IgD-negative memory B cell (primary cell): Measurements from ENCODE around the gene SBSN. TPM values are rescaled to one million over a fixed set of nuclear protein-coding genes. Genes with fewer than 3 reads are reported as not detected.
A peak's percentile ranks its signal among the peaks of the same experiment; 100 is the strongest.
"Not testable (repeated sequence)": the region's sequence is repeated elsewhere in the genome, so short reads cannot be mapped to it uniquely, and the experiment has no call there.

ENCODE experiments used
- H3K27ac Mint-ChIP-seq, 3 donors: one replicate each; pipeline ENCODE4 v1.8.0; 2020 to 2022; ENCODE audit warnings: mild to moderate bottlenecking in 3 of 3, mixed read lengths in 3 of 3, moderate library complexity in 1 of 3
- H3K27me3 Mint-ChIP-seq: one replicate; pipeline ENCODE4 v1.8.0; 2021; ENCODE audit warnings: mixed read lengths
- H3K36me3 Mint-ChIP-seq: one replicate; pipeline ENCODE4 v1.8.0; 2020; ENCODE audit warnings: mild to moderate bottlenecking, mixed read lengths
- H3K4me1 Mint-ChIP-seq, 3 donors: one replicate each; pipeline ENCODE4 v1.8.0; 2020 to 2022; ENCODE audit warnings: mixed read lengths in 3 of 3, mild to moderate bottlenecking in 1 of 3
- H3K4me3 Mint-ChIP-seq, 4 donors: one replicate each; pipeline ENCODE4 v1.8.0; 2020 to 2022; ENCODE audit warnings: mild to moderate bottlenecking in 4 of 4, mixed read lengths in 4 of 4, moderate library complexity in 3 of 4
- H3K9me3 Mint-ChIP-seq, 3 donors: one replicate each; pipeline ENCODE4 v1.8.0; 2020 to 2021; ENCODE audit warnings: mixed read lengths in 3 of 3, mild to moderate bottlenecking in 1 of 3
- polyA plus RNA-seq: library from polyadenylated mRNA; unstranded; fragments of 300-500 nt; fragmentation: Illumina TruSeq; gene quantifications from one replicate; pipeline ENCODE4 v1.2.3, GENCODE V29; 2021

Gene SBSN
- polyA plus RNA-seq, 1 donor from 2014 or later: not detected

DNA sequence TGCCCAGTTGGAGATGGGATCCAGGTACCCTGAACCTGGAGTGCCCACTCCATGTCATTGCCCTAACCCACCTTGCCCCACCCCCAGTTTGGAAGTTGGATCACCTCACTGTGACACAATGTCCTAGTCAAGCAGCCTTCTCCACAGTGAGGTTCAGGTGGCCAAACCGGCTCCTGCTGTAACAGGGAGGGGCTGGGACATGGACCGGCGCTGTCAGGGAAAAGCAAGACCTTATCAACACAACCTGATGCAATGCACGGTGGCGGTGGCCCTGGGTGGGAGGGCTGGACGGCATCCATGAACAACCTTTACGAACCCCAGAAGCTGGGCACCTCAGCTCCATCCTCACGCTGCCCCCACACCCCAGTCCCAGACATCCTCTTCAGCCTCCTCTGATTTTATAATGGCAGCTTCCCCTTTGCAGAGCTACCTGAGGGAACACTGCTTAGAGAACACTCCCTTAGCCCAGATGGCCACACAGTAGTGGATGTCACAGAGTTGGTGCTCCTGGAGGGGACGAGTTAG, 36.2 kb downstream of the SBSN start:
- no peaks in the 10 kb centered on the region for H3K9me3 Mint-ChIP-seq
- peaks cover 3% of the 10 kb centered on the region for H3K27me3 Mint-ChIP-seq
- no peak overlapping the region for H3K4me3 Mint-ChIP-seq
- H3K4me1 Mint-ChIP-seq: peaks cover 0 to 6% (median 3%) of the 10 kb centered on the region in 3 donors
- H3K27ac Mint-ChIP-seq: no peak overlapping the region
- no peaks in the 10 kb centered on the region for H3K36me3 Mint-ChIP-seq

DNA sequence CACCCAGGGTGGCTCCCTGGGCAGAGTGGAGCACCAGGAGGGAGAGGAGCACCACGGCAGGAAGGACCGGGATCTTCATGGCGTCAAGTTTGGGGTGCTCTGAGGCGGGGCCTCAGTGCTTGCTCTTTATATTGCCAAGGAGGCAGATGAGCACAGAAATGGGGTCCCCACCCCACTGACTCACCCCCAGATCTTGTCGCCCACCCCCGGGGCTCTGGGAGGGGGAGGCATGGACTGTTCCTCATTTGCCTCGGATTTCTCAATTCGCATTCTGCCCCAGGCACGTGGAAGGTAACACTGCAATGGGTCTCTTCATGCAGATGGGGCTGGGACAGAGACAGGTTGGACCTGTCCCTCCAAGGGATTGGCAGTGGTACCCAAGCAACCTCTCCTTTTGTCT, 37.7 kb downstream of the SBSN start, which contains the start of gene KRTDAP:
Gene KRTDAP, minus strand, starts transcription at position 101 of the 400 bp plus-strand sequence. Its CDS starts 22 bp downstream, at position 79.
- Mint-ChIP-seq H3K27ac (no peak within 1 kb of the TSS), H3K4me1 (peaks cover 2 to 3% (median 3%) of the 10 kb centered on the region in 3 donors), H3K4me3 (no peak within 1 kb of the TSS), H3K36me3 (no peaks in the 10 kb centered on the region), H3K9me3 (no peaks in the 10 kb centered on the region), H3K27me3 (peaks cover under 1% of the 10 kb centered on the region)

DNA sequence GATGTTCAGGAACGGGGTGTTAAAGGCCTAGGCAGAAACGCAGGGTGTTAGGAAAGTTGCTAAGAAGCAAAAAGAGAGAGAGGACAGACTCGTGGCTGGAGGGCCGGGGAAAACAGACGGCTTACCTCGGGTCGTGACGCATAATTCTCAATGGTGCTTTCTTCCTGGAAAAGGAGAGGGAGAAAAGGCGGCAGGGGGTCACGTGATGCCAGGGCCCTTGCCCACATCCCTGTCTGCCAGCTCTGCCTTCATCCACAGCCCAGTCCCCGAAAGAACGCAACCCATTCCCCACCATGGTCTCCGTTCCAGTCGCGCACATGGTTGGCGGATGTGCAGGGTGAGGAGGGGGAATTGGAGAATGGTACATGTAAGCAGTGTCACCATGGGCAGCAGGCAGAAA, 39.4 kb downstream of the SBSN start:
- Mint-ChIP-seq H3K4me3 (no peak overlapping the region), H3K27ac (peak overlapping the region in 1 of 3 donors; percentile 44), H3K9me3 (no peaks in the 10 kb centered on the region), H3K36me3 (peaks cover 1% of the 10 kb centered on the region), H3K27me3 (no peaks in the 10 kb centered on the region), H3K4me1 (peaks cover 10 to 14% (median 13%) of the 10 kb centered on the region in 3 donors)

GRCh38 chr19:35487656-35488182, 40.4 kb downstream of the SBSN start:
- Mint-ChIP-seq H3K27ac (peak overlapping the region in 1 of 3 donors; percentile 44), H3K9me3 (no peaks in the 10 kb centered on the region), H3K4me3 (peak overlapping the region in 1 of 4 donors; percentile 3), H3K36me3 (peaks cover 1% of the 10 kb centered on the region), H3K27me3 (no peaks in the 10 kb centered on the region), H3K4me1 (peaks cover 12 to 17% (median 13%) of the 10 kb centered on the region in 3 donors)

- Mint-ChIP-seq H3K4me1 (peaks cover 12 to 17% (median 13%) of the 10 kb centered on the region in 3 donors), H3K27me3 (no peaks in the 10 kb centered on the region), H3K9me3 (no peaks in the 10 kb centered on the region), H3K36me3 (peaks cover 1% of the 10 kb centered on the region), H3K27ac (no peak overlapping the region), H3K4me3 (no peak overlapping the region)
These were observed 41.8 kb downstream of the SBSN start for GRCh38 chr19:35486268-35486708.

- peak overlapping the region in 1 of 3 donors; percentile 6 for H3K27ac Mint-ChIP-seq
- H3K4me3 Mint-ChIP-seq: peak overlapping the region; percentile 10 to 84 (median 49)
These were observed 43.7 kb downstream of the SBSN start for GRCh38 chr19:35484252-35485036.

DNA sequence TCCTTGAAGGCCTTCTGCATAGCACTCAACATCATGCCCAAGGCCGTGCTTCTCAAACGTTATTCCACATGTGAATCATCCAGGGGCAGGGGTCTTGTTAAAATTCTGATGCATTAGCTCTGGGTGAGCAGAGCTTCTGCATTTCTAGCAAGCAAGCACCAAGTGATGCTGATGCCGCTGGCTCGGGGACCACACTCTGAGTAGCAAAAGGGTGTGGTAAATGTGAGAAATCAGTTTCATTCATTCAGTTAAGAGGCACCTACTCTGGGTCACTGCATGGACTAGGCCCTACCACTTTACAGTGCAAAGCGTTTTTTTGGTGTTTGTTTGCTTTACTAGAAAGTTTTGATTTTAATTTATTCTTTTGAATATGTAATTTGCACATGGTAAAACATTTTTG, 45.0 kb downstream of the SBSN start:
- peaks cover 12 to 17% (median 13%) of the 10 kb centered on the region in 3 donors for H3K4me1 Mint-ChIP-seq
- peaks cover 5% of the 10 kb centered on the region for H3K36me3 Mint-ChIP-seq
- H3K27ac Mint-ChIP-seq: no peak overlapping the region
- H3K4me3 Mint-ChIP-seq: no peak overlapping the region
- no peaks in the 10 kb centered on the region for H3K27me3 Mint-ChIP-seq
- no peaks in the 10 kb centered on the region for H3K9me3 Mint-ChIP-seq

More at GRCh38 chr19:35484252-35485036, 43.7 kb downstream of the SBSN start:
- peaks cover 5% of the 10 kb centered on the region for H3K36me3 Mint-ChIP-seq
- no peaks in the 10 kb centered on the region for H3K9me3 Mint-ChIP-seq
- no peaks in the 10 kb centered on the region for H3K27me3 Mint-ChIP-seq
- peaks cover 12 to 17% (median 13%) of the 10 kb centered on the region in 3 donors for H3K4me1 Mint-ChIP-seq

DNA sequence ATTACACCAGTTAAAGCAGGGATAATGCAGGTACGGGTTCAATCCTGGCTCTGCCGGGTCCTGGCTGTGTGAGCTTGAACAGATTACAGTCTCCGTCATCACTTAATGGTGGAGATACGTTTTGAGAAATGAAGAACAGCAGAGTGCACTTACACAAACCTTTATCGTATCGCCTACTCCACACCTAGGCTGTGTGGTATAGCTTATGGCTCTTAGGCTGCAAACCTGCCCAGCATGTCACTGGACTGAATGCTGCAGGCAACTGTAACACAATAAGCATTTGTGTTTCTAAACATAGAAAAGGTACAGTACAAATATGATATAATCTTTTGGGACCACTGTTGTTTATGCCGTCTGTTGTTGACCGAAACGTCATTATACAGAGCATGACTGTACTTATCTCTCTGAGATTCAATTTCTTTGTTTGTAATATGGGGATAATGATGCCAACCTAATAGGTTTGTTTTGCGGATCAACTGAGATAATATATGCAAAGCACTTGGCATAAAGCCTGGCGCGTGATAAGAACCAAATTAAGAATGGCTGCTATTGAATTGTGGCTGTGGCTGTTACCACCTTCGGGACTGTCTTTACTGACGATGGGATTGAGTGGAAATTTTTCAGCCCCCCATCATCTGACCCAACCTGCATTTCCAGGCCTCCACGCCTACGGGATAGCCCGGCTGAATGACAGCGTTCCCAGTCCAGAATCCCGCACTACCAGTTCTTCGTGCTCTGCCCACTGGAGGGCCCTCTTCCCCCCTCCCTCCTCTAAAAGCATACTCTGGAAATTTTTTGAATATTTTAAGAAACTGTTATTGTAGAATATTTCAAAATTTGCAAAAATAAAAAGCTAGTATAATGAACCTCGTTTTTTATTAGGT, 49.1 kb downstream of the SBSN start:
- peaks cover 2 to 4% (median 3%) of the 10 kb centered on the region in 3 donors for H3K4me1 Mint-ChIP-seq
- no peak overlapping the region for H3K27ac Mint-ChIP-seq
- H3K9me3 Mint-ChIP-seq: no peaks in the 10 kb centered on the region
- peaks cover 5% of the 10 kb centered on the region for H3K36me3 Mint-ChIP-seq
- H3K27me3 Mint-ChIP-seq: no peaks in the 10 kb centered on the region
- no peak overlapping the region for H3K4me3 Mint-ChIP-seq

DNA sequence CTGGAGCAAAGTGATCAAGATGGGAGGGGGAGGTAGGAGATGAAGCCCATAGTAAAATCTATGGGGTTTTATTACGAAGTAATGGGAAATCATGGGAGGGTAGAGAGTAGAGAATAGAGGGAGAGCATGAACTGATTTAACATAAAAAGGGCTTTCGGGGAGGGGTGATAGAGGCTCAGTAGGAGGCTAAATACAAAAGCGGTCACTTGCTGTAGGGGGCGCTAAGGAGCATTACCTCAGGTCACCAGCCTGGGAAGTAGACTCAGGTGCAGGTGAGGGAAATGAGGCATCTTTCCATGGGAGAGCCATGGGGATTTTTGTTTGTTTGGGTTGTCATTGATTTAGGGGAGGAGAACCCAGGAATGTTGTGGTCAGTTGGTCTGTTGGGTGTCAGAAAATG, 52.0 kb downstream of the SBSN start:
- Mint-ChIP-seq H3K36me3 (peaks cover 5% of the 10 kb centered on the region), H3K27me3 (no peaks in the 10 kb centered on the region), H3K9me3 (no peaks in the 10 kb centered on the region), H3K4me3 (no peak overlapping the region), H3K27ac (no peak overlapping the region), H3K4me1 (no peaks in the 10 kb centered on the region)

- not testable (repeated sequence) for H3K27me3 Mint-ChIP-seq, H3K36me3 Mint-ChIP-seq, H3K9me3 Mint-ChIP-seq, H3K4me1 Mint-ChIP-seq, H3K4me3 Mint-ChIP-seq, H3K27ac Mint-ChIP-seq
These were observed 53.5 kb downstream of the SBSN start for GRCh38 chr19:35474594-35474993.

GRCh38 chr19:35474104-35474503, 54.0 kb downstream of the SBSN start:
- no peaks in the 10 kb centered on the region for H3K9me3 Mint-ChIP-seq
- no peak overlapping the region for H3K27ac Mint-ChIP-seq
- no peaks in the 10 kb centered on the region for H3K27me3 Mint-ChIP-seq

More at GRCh38 chr19:35474104-35474503, 54.0 kb downstream of the SBSN start:
- no peak overlapping the region for H3K4me3 Mint-ChIP-seq
- H3K4me1 Mint-ChIP-seq: peaks cover 0 to 3% (median 0%) of the 10 kb centered on the region in 3 donors
- H3K36me3 Mint-ChIP-seq: peaks cover 1% of the 10 kb centered on the region

Other genes starting within 250 kb of the SBSN start
- not detected for gene HAMP, start 245.8 kb downstream of the SBSN start, polyA plus RNA-seq
- 0.25 TPM for gene MAG, start 236.2 kb downstream of the SBSN start, polyA plus RNA-seq
- 494 TPM for gene CD22, start 199.1 kb downstream of the SBSN start, polyA plus RNA-seq
- gene FFAR1, start 180.4 kb downstream of the SBSN start, polyA plus RNA-seq: 0.24 TPM
- not detected for gene FFAR3, start 169.9 kb downstream of the SBSN start, polyA plus RNA-seq
- gene GPR42, start 157.2 kb downstream of the SBSN start, polyA plus RNA-seq: not detected
- not detected for gene FFAR2, start 80.1 kb downstream of the SBSN start, polyA plus RNA-seq
- not detected for gene KRTDAP, start 37.8 kb downstream of the SBSN start, polyA plus RNA-seq
- 1.1 TPM for gene DMKN, start 14.7 kb downstream of the SBSN start, polyA plus RNA-seq
- not detected for gene GAPDHS, start 5.1 kb upstream of the SBSN start, polyA plus RNA-seq
- gene TMEM147, start 17.3 kb upstream of the SBSN start, polyA plus RNA-seq: 146 TPM
- gene ATP4A, start 35.3 kb upstream of the SBSN start, polyA plus RNA-seq: not detected
- not detected for gene PMIS2, start 57.9 kb upstream of the SBSN start, polyA plus RNA-seq
- 11.4 TPM for gene HAUS5, start 84.4 kb upstream of the SBSN start, polyA plus RNA-seq
- 76.5 TPM for gene RBM42, start 100.7 kb upstream of the SBSN start, polyA plus RNA-seq
- 0.50 TPM for gene ETV2, start 113.4 kb upstream of the SBSN start, polyA plus RNA-seq
- 814 TPM for gene COX6B1, start 120.0 kb upstream of the SBSN start, polyA plus RNA-seq
- gene UPK1A, start 138.2 kb upstream of the SBSN start, polyA plus RNA-seq: not detected
- gene ZBTB32, start 176.2 kb upstream of the SBSN start, polyA plus RNA-seq: 31.6 TPM
- 2.7 TPM for gene KMT2B, start 189.7 kb upstream of the SBSN start, polyA plus RNA-seq
- gene IGFLR1, start 214.1 kb upstream of the SBSN start, polyA plus RNA-seq: 140 TPM
- gene U2AF1L4, start 217.1 kb upstream of the SBSN start, polyA plus RNA-seq: 74.8 TPM
- 85.0 TPM for gene PSENEN, start 217.3 kb upstream of the SBSN start, polyA plus RNA-seq
- 8.2 TPM for gene LIN37, start 220.3 kb upstream of the SBSN start, polyA plus RNA-seq
- not detected for gene HSPB6, start 228.7 kb upstream of the SBSN start, polyA plus RNA-seq
- gene PROSER3, start 229.9 kb upstream of the SBSN start, polyA plus RNA-seq: 7.3 TPM
- gene ARHGAP33, start 247.3 kb upstream of the SBSN start, polyA plus RNA-seq: not detected